GM10248 (cell line): ENCODE results near the gene TPO.

ENCODE experiments used
- CTCF ChIA-PET: fragments of 300-600 bp; sonication (Branson Sonifier 250); formaldehyde crosslinking; extraction: SDS; loops from one replicate; lab custom pipeline; 2021; ENCODE audit warnings: antibody characterized with exemption; lab: Yijun Ruan, JAX
- POLR2A ChIA-PET: fragments of 350-650 bp; sonication (Branson Sonifier 250); formaldehyde crosslinking; extraction: SDS; loops from one replicate; lab custom pipeline; 2020; ENCODE audit warnings: antibody characterized with exemption; lab: Yijun Ruan, JAX
- DNase-seq: peaks from one replicate; pipeline ENCODE4 v3.0.0; 2012; ENCODE audit errors: extremely low spot score
- TF ChIP-seq, protein P1 (sequence below): IDR thresholded peaks from 2 replicates; pipeline ENCODE4 v1.5.1; 2012; ENCODE audit warnings: mild to moderate bottlenecking, low read depth; ENCODE audit errors: extremely low read depth, missing control alignments, control extremely low read depth

The TPO gene

DNA sequence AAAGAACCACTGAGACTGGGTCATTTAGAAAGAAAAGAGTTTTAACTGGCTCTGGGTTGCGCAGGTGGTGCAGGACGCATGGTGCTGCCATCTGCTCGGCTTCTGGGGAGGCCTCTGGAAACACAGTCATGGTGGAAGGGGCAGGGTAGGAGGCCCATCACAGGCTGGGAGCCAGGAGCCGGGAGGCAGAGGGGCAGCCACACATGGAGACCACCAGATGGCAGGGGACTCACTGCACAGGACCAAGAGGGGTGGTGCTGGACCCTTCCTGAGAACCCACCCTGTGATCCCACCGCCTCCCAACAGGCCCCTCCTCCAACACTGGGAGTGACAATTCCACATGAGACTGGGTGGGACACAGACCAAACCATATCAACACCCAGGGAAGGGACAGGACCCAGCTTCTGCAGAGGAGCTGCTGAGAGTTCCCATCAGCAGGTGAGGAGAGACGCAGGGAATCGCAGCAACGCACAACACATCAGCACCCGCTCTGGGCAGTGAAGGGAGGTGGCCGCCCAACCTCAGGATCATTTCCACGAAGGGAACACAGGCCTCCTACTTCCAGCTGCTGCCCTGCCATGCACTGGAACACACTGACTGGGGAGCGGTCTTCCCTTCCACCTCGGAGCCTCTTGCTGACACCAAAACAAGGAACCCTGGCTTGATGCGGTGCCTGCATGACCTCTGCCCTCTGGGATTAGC, 130.7 kb downstream of the TPO start:
- no peak for DNase-seq
- ChIA-PET CTCF (interaction anchor here (1.6 to 2.8 kb wide), 2 partner anchors 689 to 829 kb away, joined by 4 to 14 read pairs; no protein-coding TSS in a partner anchor), POLR2A (no interaction called here)
- TF ChIP-seq, protein P1, sequence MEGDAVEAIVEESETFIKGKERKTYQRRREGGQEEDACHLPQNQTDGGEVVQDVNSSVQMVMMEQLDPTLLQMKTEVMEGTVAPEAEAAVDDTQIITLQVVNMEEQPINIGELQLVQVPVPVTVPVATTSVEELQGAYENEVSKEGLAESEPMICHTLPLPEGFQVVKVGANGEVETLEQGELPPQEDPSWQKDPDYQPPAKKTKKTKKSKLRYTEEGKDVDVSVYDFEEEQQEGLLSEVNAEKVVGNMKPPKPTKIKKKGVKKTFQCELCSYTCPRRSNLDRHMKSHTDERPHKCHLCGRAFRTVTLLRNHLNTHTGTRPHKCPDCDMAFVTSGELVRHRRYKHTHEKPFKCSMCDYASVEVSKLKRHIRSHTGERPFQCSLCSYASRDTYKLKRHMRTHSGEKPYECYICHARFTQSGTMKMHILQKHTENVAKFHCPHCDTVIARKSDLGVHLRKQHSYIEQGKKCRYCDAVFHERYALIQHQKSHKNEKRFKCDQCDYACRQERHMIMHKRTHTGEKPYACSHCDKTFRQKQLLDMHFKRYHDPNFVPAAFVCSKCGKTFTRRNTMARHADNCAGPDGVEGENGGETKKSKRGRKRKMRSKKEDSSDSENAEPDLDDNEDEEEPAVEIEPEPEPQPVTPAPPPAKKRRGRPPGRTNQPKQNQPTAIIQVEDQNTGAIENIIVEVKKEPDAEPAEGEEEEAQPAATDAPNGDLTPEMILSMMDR = no peak

DNA sequence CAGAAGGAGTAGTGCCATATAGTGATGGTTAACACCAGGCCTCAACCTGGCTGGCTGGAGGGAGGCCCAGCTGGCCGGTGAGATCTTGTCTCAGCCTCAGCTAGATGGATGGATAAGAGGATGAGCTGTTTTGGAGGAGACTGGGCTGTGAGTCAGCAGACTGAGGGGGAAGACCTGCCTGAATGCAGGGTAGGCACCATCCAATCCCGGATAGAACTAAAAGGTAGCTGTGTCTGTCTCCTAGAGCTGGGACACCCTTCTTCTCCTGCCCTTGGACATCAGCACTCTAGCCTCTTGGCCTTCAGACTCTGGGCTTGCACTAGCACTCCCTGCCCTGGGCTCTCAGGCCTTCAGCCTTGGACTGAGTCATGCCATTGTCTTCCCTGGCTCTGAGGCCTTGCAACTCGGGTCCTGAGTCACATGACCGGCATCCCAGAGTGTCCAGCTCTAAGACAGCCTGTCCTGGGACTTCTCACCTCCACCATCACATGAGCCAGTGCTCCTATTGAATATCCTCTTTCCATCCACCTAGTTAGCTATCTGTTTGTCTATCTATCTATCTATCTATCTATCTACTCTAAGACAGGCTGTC, 131.3 kb downstream of the TPO start:
- DNase-seq = no peak
- TF ChIP-seq, protein P1 = no peak
- ChIA-PET CTCF (interaction anchor here (1.1 to 2.8 kb wide), 5 partner anchors 9 to 830 kb away, joined by 3 to 14 read pairs (median 3); no protein-coding TSS in a partner anchor), POLR2A (no interaction called here)

DNA sequence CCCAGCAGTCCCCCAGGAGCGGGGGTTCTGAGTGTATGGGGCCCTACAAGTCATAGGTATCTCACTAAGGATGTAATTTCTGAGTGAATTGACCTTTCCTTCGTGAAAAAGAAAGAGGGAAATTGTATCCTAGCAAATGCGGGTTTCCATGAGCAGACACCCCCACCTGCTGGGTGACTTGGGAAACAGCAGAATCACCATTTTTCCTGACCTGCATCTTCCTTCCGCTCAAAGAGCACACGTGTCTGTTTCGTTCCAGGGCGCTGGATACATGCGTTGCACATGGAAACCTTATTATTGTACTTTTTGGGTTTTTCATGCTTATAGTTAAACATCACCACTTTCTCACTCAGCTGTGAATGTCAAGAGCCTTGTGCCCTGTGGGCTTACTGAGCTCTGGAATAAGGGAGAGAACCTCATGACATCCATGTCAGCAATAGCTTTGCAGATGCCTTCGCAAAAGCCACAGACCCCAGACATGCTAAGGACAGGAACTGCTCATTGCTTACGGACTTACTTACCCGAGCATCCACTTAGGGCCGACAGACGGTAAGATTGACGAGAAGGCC, 132.8 kb downstream of the TPO start:
- POLR2A ChIA-PET = no interaction called here
- TF ChIP-seq, protein P1 = peak; percentile 55
- CTCF ChIA-PET = interaction anchor here (0.6 to 2.8 kb wide), 5 partner anchors 9 to 831 kb away, joined by 3 to 14 read pairs (median 4); no protein-coding TSS in a partner anchor
- no peak for DNase-seq

GRCh38 chr2:1546901-1547300, 133.6 kb downstream of the TPO start:
- TF ChIP-seq, protein P1 = peak; percentile 19
- POLR2A ChIA-PET = no interaction called here
- CTCF ChIA-PET = interaction anchor here (0.6 to 2.8 kb wide), 5 partner anchors 9 to 832 kb away, joined by 3 to 14 read pairs (median 4); no protein-coding TSS in a partner anchor
- no peak for DNase-seq

- ChIA-PET CTCF (interaction anchor here (1.8 to 6.2 kb wide), 4 partner anchors 10 to 915 kb away, joined by 3 to 48 read pairs (median 12); no protein-coding TSS in a partner anchor), POLR2A (no interaction called here)
- DNase-seq = no peak
- TF ChIP-seq, protein P1 = no peak
Observed at GRCh38 chr2:1548910-1549673, 135.8 kb downstream of the TPO start.

GRCh38 chr2:1550076-1550475, 136.8 kb downstream of the TPO start:
- ChIA-PET POLR2A (no interaction called here), CTCF (interaction anchor here (0.7 to 6.2 kb wide), 17 partner anchors 8 to 1313 kb away, joined by 3 to 48 read pairs (median 6); no protein-coding TSS in a partner anchor)
- no peak for DNase-seq

More at GRCh38 chr2:1550076-1550475, 136.8 kb downstream of the TPO start:
- TF ChIP-seq, protein P1 = no peak
